Lower leg skin (tissue), 3 donors: ENCODE measurements around the gene MS4A5.

Source experiments
- POLR2A ChIP-seq, 2 donors: fragments of 450-650 bp; IDR thresholded peaks; one replicate each; pipeline ENCODE4 v1.6.1; 2016 to 2017; ENCODE audit warnings: antibody characterized with exemption in 2 of 2, mild to moderate bottlenecking in 1 of 2, moderate library complexity in 1 of 2
- TF ChIP-seq, protein P1 (sequence below), 3 donors: fragments of 450-650 bp; IDR thresholded peaks; one replicate each; pipeline ENCODE4 v1.5.1; 2016; ENCODE audit warnings: antibody characterized with exemption in 3 of 3, mild to moderate bottlenecking in 3 of 3, moderate library complexity in 2 of 3

DNA sequence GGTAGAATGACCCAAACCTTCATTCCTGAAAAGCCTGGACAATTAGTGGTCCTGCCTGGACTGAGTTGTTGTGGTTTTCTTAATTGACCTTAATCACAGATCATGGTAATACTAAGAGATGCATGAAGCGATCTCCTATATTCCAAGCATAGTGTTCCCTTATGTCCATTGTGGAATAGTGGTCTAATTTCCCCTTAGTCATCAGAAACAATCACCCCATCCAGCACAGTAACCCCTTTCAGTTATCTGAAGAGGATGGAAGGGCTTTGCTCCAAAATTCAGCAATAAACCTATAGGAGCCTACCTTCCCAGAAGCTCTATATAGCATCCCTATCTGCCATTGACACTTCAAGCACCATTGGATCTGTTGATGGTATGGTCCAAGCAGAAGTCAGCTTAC is 6.8 kb upstream of the MS4A5 start:
- TF ChIP-seq, protein P1, sequence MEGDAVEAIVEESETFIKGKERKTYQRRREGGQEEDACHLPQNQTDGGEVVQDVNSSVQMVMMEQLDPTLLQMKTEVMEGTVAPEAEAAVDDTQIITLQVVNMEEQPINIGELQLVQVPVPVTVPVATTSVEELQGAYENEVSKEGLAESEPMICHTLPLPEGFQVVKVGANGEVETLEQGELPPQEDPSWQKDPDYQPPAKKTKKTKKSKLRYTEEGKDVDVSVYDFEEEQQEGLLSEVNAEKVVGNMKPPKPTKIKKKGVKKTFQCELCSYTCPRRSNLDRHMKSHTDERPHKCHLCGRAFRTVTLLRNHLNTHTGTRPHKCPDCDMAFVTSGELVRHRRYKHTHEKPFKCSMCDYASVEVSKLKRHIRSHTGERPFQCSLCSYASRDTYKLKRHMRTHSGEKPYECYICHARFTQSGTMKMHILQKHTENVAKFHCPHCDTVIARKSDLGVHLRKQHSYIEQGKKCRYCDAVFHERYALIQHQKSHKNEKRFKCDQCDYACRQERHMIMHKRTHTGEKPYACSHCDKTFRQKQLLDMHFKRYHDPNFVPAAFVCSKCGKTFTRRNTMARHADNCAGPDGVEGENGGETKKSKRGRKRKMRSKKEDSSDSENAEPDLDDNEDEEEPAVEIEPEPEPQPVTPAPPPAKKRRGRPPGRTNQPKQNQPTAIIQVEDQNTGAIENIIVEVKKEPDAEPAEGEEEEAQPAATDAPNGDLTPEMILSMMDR (IDR thresholded peaks at IDR 0.05) = no peak
- no peak for TF ChIP-seq POLR2A (IDR thresholded peaks at IDR 0.05)
